Ishikawa (cell line): ENCODE data around the gene RAPGEF6.

Source experiments
- CEBPB ChIP-seq: IDR thresholded peaks from 2 replicates; pipeline ENCODE4 v1.6.1; 2012
- EGR1 ChIP-seq: IDR thresholded peaks from 2 replicates; pipeline ENCODE4 v1.6.1; 2012
- EP300 ChIP-seq: IDR thresholded peaks from 2 replicates; pipeline ENCODE4 v1.6.1; 2012; ENCODE audit warnings: borderline replicate concordance
- RAD21 ChIP-seq: IDR thresholded peaks from 2 replicates; pipeline ENCODE4 v1.6.1; 2012; ENCODE audit warnings: low read depth
- TAF1 ChIP-seq: IDR thresholded peaks from 2 replicates; pipeline ENCODE4 v1.6.1; 2012; ENCODE audit warnings: low read depth, mild to moderate bottlenecking
- ZBTB7A ChIP-seq: IDR thresholded peaks from 2 replicates; pipeline ENCODE4 v1.6.1; 2012; ENCODE audit warnings: low read depth

DNA sequence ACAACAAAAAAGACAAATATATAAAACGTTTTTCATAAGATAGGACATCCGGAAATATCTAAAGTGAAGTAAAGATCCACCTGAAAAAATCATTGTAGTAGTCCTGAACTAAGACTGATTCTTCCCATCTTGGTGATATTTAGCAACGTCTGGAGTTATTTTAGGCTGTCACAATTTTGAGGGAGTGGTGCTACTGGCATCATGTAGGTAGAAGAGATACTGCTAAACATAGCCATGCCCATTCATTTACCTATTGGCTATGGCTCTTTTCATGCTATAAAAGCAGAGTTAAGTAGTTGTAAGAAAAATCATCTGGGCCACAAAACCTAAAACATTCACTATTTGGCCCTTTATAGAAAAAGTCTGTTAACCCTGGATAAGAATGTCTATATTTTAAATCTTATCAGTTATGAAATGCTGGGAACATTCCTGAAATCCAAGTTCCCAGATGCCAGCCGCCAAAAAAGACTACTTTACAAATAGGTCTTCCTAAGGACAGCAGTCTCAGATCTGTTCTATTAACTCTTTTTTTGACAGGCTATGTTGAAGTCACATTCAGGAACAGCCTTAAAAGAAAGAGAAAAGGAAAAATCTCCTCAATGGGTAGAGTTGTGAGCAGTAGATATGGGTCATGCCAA, 27.0 kb downstream of the RAPGEF6 start:
- TF ChIP-seq EGR1 = no peak
- no peak for TF ChIP-seq TAF1
- no peak for TF ChIP-seq EP300
- no peak for TF ChIP-seq RAD21
- no peak for TF ChIP-seq ZBTB7A
- TF ChIP-seq CEBPB = no peak
